ENCODE data around the gene RBFOX2.

RBFOX2 gene

DNA sequence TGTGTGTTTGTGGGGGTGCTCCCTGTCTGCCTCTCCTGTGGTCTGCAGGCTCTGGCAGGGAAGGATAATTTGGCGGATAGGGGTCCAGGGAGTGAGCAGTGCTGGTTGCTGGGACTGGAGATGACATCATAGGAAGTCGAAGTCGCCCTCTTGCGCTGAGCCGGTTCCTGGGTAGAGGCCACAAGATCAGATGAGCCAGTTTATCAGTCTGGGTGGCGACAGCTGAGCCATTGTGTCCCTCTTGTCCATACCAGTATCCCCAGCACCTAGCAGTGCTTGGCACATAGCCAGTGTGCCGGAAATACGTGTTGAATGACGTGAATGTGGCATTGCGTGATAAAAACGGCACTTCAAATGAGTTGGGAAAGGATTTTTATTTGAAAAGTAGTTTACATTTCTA is 301.2 kb downstream of the RBFOX2 start:
- TF ChIP-seq, protein P1, sequence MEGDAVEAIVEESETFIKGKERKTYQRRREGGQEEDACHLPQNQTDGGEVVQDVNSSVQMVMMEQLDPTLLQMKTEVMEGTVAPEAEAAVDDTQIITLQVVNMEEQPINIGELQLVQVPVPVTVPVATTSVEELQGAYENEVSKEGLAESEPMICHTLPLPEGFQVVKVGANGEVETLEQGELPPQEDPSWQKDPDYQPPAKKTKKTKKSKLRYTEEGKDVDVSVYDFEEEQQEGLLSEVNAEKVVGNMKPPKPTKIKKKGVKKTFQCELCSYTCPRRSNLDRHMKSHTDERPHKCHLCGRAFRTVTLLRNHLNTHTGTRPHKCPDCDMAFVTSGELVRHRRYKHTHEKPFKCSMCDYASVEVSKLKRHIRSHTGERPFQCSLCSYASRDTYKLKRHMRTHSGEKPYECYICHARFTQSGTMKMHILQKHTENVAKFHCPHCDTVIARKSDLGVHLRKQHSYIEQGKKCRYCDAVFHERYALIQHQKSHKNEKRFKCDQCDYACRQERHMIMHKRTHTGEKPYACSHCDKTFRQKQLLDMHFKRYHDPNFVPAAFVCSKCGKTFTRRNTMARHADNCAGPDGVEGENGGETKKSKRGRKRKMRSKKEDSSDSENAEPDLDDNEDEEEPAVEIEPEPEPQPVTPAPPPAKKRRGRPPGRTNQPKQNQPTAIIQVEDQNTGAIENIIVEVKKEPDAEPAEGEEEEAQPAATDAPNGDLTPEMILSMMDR (IDR thresholded peaks at IDR 0.05; ENCODE audit: control extremely low read depth, extremely low read depth, low read depth, missing control alignments): no peak
- POLR2A ChIA-PET: no interaction called here
- DNase-seq (ENCODE audit: extremely low spot score): no peak
- CTCF ChIA-PET: interaction anchor here (1.2 kb wide), 1 partner anchor 100 kb away, joined by 3 read pairs; no protein-coding TSS in a partner anchor

DNA sequence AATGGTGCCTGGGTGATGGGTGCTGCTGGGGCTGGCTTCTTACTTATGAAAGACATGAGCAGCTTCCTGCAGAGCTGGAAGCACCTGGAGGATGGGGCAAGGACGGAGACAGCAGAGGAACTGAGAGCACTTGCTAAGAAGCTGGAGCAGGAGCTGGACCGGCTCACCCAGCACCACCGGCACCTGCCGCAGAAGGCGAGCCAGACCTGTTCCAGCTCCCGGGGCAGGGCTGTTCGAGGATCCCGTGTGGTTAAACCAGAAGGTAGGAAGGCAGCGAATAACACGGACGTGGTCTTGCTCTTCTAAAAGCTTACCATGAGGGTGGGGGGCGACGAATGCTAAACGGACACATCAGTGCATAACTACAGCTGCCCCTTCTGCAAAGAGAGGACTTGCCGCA is 301.7 kb downstream of the RBFOX2 start:
- ChIA-PET POLR2A (no interaction called here), CTCF (interaction anchor here (1.2 kb wide), 1 partner anchor 100 kb away, joined by 3 read pairs; no protein-coding TSS in a partner anchor)
- no peak for DNase-seq (ENCODE audit: extremely low spot score)
- TF ChIP-seq, protein P1 (IDR thresholded peaks at IDR 0.05; ENCODE audit: control extremely low read depth, extremely low read depth, low read depth, missing control alignments): no peak

DNA sequence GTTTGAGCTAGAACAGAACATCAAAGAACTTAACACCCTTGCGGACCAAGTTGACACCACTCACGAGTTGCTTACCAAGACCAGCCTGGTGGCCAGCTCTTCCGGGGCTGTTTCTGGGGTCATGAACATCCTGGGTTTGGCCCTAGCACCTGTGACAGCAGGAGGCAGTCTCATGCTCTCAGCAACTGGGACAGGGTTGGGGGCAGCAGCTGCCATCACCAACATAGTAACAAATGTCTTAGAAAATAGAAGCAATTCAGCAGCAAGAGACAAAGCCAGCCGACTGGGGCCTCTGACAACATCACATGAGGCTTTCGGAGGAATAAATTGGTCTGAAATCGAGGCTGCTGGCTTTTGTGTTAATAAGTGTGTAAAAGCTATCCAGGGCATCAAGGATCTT is 302.2 kb downstream of the RBFOX2 start:
- POLR2A ChIA-PET: no interaction called here

DNA sequence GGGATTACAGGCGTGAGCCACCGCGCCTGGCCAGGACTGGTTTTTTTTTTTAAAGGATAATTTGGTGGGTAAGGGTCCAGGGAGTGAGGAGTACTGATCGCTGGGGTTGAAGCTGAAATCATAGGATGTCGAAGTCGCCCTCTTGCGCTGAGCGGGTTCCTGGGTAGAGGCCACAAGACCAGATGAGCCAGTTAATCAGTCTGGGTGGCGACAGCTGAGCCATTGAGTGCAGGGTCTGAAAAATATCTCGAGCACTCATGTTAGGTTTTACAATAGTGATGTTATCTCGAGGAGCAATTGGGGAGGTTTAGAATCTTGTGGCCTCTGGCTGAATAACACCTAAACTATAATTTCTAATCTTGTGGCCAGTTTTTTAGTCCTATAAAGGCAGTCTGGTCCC is 303.1 kb downstream of the RBFOX2 start:
- POLR2A ChIA-PET: no interaction called here
- TF ChIP-seq, protein P1 (IDR thresholded peaks at IDR 0.05; ENCODE audit: control extremely low read depth, extremely low read depth, low read depth, missing control alignments): no peak
- no peak for DNase-seq (ENCODE audit: extremely low spot score)
- CTCF ChIA-PET: no interaction called here

More for the DNA sequence above, 302.2 kb downstream of the RBFOX2 start:
- TF ChIP-seq, protein P1 (IDR thresholded peaks at IDR 0.05; ENCODE audit: control extremely low read depth, extremely low read depth, low read depth, missing control alignments): no peak
- no peak for DNase-seq (ENCODE audit: extremely low spot score)
- CTCF ChIA-PET: interaction anchor here (1.2 kb wide), 1 partner anchor 99 kb away, joined by 3 read pairs; no protein-coding TSS in a partner anchor

DNA sequence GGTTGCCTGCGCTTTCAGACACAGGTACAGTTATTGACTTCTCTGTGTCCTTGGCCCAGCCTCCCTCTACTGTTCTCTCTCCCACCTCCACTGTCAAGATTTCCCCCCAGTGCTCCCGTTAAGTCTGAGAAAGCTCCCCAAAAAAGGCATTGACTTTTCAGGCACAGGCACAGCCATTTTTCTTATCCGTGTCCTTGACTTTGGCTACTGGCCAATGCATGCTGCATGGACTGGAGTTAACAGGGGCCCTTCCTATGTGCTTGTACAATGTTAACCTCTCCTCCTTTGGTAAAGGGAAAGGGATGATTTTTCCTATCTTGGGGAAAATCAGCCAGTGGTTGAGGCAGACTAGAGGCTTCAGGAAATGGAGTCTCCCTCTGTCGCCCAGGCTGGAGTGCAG is 306.7 kb downstream of the RBFOX2 start:
- CTCF ChIA-PET: no interaction called here
- DNase-seq (ENCODE audit: extremely low spot score): no peak
- TF ChIP-seq, protein P1 (IDR thresholded peaks at IDR 0.05; ENCODE audit: control extremely low read depth, extremely low read depth, low read depth, missing control alignments): no peak
- POLR2A ChIA-PET: no interaction called here

DNA sequence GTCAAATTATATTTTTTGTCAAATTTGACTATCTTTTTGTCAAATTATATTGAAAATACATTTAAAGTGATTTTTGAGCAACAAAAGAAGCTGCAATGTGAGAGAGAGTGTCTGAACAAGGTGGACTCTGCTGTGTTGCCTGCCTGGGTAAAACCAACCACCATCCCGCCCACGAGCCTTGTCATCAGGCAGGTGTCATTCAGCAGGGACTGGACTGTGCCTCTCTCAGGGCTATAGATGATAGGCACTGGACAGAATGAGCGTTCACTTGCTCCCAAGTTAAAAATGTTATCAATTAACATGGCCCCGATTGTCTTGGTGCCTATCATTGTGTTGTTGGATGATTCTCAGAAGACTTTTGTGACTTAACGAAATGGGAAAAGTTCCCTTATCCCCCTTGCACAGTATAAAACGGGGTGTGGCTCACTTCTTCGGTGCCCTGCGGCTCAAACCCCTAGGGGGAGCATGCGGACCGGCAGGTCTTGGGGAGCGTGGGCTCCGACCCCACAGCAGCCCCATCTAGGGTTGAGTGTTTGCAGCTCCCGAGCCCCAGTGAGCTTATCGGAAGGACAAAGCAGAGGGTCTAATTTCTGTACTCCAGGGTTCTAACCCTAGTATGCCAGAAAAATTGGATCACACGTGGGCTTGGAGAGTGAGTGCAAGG is 309.3 kb downstream of the RBFOX2 start:
- ChIA-PET CTCF (no interaction called here), POLR2A (no interaction called here)
- TF ChIP-seq, protein P1 (IDR thresholded peaks at IDR 0.05; ENCODE audit: control extremely low read depth, extremely low read depth, low read depth, missing control alignments): no peak
- no peak for DNase-seq (ENCODE audit: extremely low spot score)
